GM23248 (cell line): Measurements from ENCODE around the gene AMPH. TPM values are rescaled to one million over a fixed set of nuclear protein-coding genes. Genes with fewer than 3 reads are reported as not detected.

Source experiments
- DNase-seq: peaks from one replicate; pipeline ENCODE4 v3.0.0-alpha.2; 2015
- H2AFZ ChIP-seq: fragments of 200-600 bp; sonication (generic); 2 replicates; pipeline ENCODE4 v1.6.1; 2016; ENCODE audit warnings: antibody characterized with exemption
- H3F3A ChIP-seq: fragments of 200-600 bp; sonication (generic); 2 replicates; pipeline ENCODE4 v1.6.1; 2016; ENCODE audit warnings: mild to moderate bottlenecking, antibody characterized with exemption, mixed run types; ENCODE audit not compliant: insufficient read depth
- H3K27ac ChIP-seq: fragments of 200-600 bp; sonication (generic); 2 replicates; pipeline ENCODE4 v1.5.1; 2016; ENCODE audit warnings: mild to moderate bottlenecking
- H3K27me3 ChIP-seq: fragments of 200-600 bp; sonication (generic); replicated peaks from 2 replicates; pipeline ENCODE4 v1.6.1; 2016; ENCODE audit warnings: mild to moderate bottlenecking; ENCODE audit not compliant: insufficient read depth
- H3K36me3 ChIP-seq: fragments of 200-600 bp; sonication (generic); 2 replicates; pipeline ENCODE4 v1.6.1; 2016; ENCODE audit warnings: low read depth, mild to moderate bottlenecking
- H3K4me1 ChIP-seq: fragments of 200-600 bp; sonication (generic); 2 replicates; pipeline ENCODE4 v1.6.1; 2016; ENCODE audit warnings: mild to moderate bottlenecking; ENCODE audit not compliant: insufficient read depth
- H3K4me2 ChIP-seq: fragments of 200-600 bp; sonication (generic); one replicate; pipeline ENCODE4 v1.6.1; 2016; ENCODE audit warnings: mild to moderate bottlenecking; ENCODE audit not compliant: unreplicated experiment
- H3K4me3 ChIP-seq: fragments of 200-600 bp; sonication (generic); 2 replicates; pipeline ENCODE4 v1.5.1; 2016; ENCODE audit warnings: mild to moderate bottlenecking
- H3K79me2 ChIP-seq: fragments of 200-600 bp; sonication (generic); 2 replicates; pipeline ENCODE4 v1.6.1; 2016; ENCODE audit warnings: mild to moderate bottlenecking; ENCODE audit not compliant: insufficient read depth
- H3K9ac ChIP-seq: fragments of 200-600 bp; sonication (generic); 2 replicates; pipeline ENCODE4 v1.6.1; 2016; ENCODE audit warnings: mild to moderate bottlenecking
- H3K9me2 ChIP-seq: fragments of 200-600 bp; sonication (generic); 2 replicates; pipeline ENCODE4 v1.6.1; 2016; ENCODE audit warnings: mixed run types, mild to moderate bottlenecking, moderate library complexity; ENCODE audit not compliant: insufficient read depth
- H3K9me3 ChIP-seq: fragments of 200-600 bp; sonication (generic); one replicate; pipeline ENCODE4 v1.6.1; 2017; ENCODE audit warnings: low read depth
- H4K20me1 ChIP-seq: fragments of 200-600 bp; sonication (generic); 2 replicates; pipeline ENCODE4 v1.6.0; 2016; ENCODE audit not compliant: insufficient read depth
- EZH2 ChIP-seq: fragments of 200-600 bp; sonication (generic); IDR thresholded peaks from 2 replicates; pipeline ENCODE4 v1.6.1; 2018; ENCODE audit warnings: antibody characterized with exemption, mild to moderate bottlenecking; ENCODE audit not compliant: insufficient read depth, poor library complexity, severe bottlenecking
- EZH2phosphoT487 ChIP-seq: fragments of 200-600 bp; sonication (generic); IDR thresholded peaks from 2 replicates; pipeline ENCODE4 v1.6.1; 2018; ENCODE audit warnings: antibody characterized with exemption, moderate library complexity, mild to moderate bottlenecking, low read depth; ENCODE audit not compliant: insufficient read depth
- WGBS, 2 experiments: methylation state at CpG; one replicate each; pipeline ENCODE4 v1.1.6; 2015 to 2017; ENCODE audit warnings: low lambda C conversion rate in 2 of 2, low coverage in 1 of 2; ENCODE audit errors: missing lambda C conversion rate in 2 of 2; 5-methylcytosine and 5-hydroxymethylcytosine counted together
- in situ Hi-C: fragments of 300-500 bp; cut with MboI; formaldehyde crosslinking; loops from 2 replicates; pipeline ENCODE4 v1.15.0; 2020
- polyA plus RNA-seq: library from polyadenylated mRNA; unstranded; fragments of >200 nt; fragmentation: Nextera tagmentation; extraction: Ambion mirVana; gene quantifications from 2 replicates; pipeline ENCODE4 v1.2.1, GENCODE V29; 2016
- total RNA-seq: library from RNA; depleted of rRNA; stranded (reverse); fragments of >200 nt; shearing (Covaris generic); gene quantifications from 2 replicates; pipeline ENCODE4 v1.2.3, GENCODE V29; 2014

The AMPH gene
- total and polyA plus RNA-seq, 2 experiments from 2014 or later = 3.1 to 4.9 TPM

GRCh38 chr7:38675494-38676106, 44.4 kb upstream of the AMPH start:
- no peak overlapping the region for H3K9ac ChIP-seq
- H3K4me3 ChIP-seq = no peak overlapping the region
- H3K36me3 ChIP-seq = no peaks in the 10 kb centered on the region
- in situ Hi-C loops = no loop called here
- no peaks in the 10 kb centered on the region for H3K9me2 ChIP-seq
- no peaks in the 10 kb centered on the region for H4K20me1 ChIP-seq
- H3K4me2 ChIP-seq = no peak overlapping the region
- H3K4me1 ChIP-seq = peaks cover 16% of the 10 kb centered on the region
- no peaks in the 10 kb centered on the region for H3K27me3 ChIP-seq
- 74 to 78% methylated on average over 8 of the region's 8 CpGs for WGBS, 2 experiments
- H2AFZ ChIP-seq = no peak overlapping the region
- TF ChIP-seq EZH2 (no peak), EZH2phosphoT487 (no peak)
- no peaks in the 10 kb centered on the region for H3K79me2 ChIP-seq
- no peaks in the 10 kb centered on the region for H3F3A ChIP-seq
- DNase-seq = no peak
- no peak overlapping the region for H3K27ac ChIP-seq
- H3K9me3 ChIP-seq = no peaks in the 10 kb centered on the region

GRCh38 chr7:38674513-38674912, 43.3 kb upstream of the AMPH start:
- H2AFZ ChIP-seq = peak overlapping the region; percentile 36
- H3K4me1 ChIP-seq = peaks cover 16% of the 10 kb centered on the region
- no peaks in the 10 kb centered on the region for H3K79me2 ChIP-seq
- in situ Hi-C loops = no loop called here
- no peaks in the 10 kb centered on the region for H3F3A ChIP-seq
- peak overlapping the region; percentile 27; the same call in 1 of the 2 replicates for H3K27ac ChIP-seq
- no peaks in the 10 kb centered on the region for H3K27me3 ChIP-seq
- H3K4me2 ChIP-seq = no peak overlapping the region
- no peak for TF ChIP-seq EZH2phosphoT487
- no peaks in the 10 kb centered on the region for H4K20me1 ChIP-seq
- 94 to 100% methylated on average over 1 of the region's 1 CpG for WGBS, 2 experiments
- DNase-seq = no peak
- H3K9me3 ChIP-seq = no peaks in the 10 kb centered on the region
- no peaks in the 10 kb centered on the region for H3K9me2 ChIP-seq
- no peaks in the 10 kb centered on the region for H3K36me3 ChIP-seq
- no peak overlapping the region for H3K9ac ChIP-seq
- no peak overlapping the region for H3K4me3 ChIP-seq

- in situ Hi-C loops = no loop called here
- peak overlapping the region; percentile 36 for H2AFZ ChIP-seq
- peak overlapping the region; percentile 49 for H3K4me2 ChIP-seq
- H3F3A ChIP-seq = no peaks in the 10 kb centered on the region
- H3K9me3 ChIP-seq = no peaks in the 10 kb centered on the region
- 32 to 33% methylated on average over 3 of the region's 3 CpGs for WGBS, 2 experiments
- H3K9ac ChIP-seq = no peak overlapping the region
- DNase-seq = peak; percentile 93
- H3K4me1 ChIP-seq = peaks cover 16% of the 10 kb centered on the region
- H3K27ac ChIP-seq = peak overlapping the region; percentile 27
- no peaks in the 10 kb centered on the region for H3K79me2 ChIP-seq
- no peaks in the 10 kb centered on the region for H4K20me1 ChIP-seq
- no peak overlapping the region for H3K4me3 ChIP-seq
- no peaks in the 10 kb centered on the region for H3K36me3 ChIP-seq
- no peaks in the 10 kb centered on the region for H3K9me2 ChIP-seq
- no peak for TF ChIP-seq EZH2phosphoT487
- TF ChIP-seq EZH2 = no peak
- H3K27me3 ChIP-seq = no peaks in the 10 kb centered on the region
Measured at GRCh38 chr7:38673795-38674194, 42.6 kb upstream of the AMPH start.

GRCh38 chr7:38671911-38672905, 41.0 kb upstream of the AMPH start:
- no peak overlapping the region for H3K4me2 ChIP-seq
- no peak overlapping the region for H3K4me3 ChIP-seq
- peaks cover 16% of the 10 kb centered on the region for H3K4me1 ChIP-seq
- in situ Hi-C loops = no loop called here
- H2AFZ ChIP-seq = no peak overlapping the region
- H3K9me2 ChIP-seq = no peaks in the 10 kb centered on the region
- TF ChIP-seq EZH2 (no peak), EZH2phosphoT487 (no peak)
- no peaks in the 10 kb centered on the region for H3K9me3 ChIP-seq
- no peaks in the 10 kb centered on the region for H3F3A ChIP-seq
- no peak for DNase-seq
- no peaks in the 10 kb centered on the region for H3K79me2 ChIP-seq
- H3K36me3 ChIP-seq = no peaks in the 10 kb centered on the region
- no peak overlapping the region for H3K9ac ChIP-seq
- no peak overlapping the region for H3K27ac ChIP-seq
- no peaks in the 10 kb centered on the region for H3K27me3 ChIP-seq
- H4K20me1 ChIP-seq = no peaks in the 10 kb centered on the region
- 53 to 61% methylated on average over 12 of the region's 12 CpGs for WGBS, 2 experiments
